Measurements from ENCODE around the gene E2F4.

Gene E2F4

GRCh38 chr16:67236563-67237395 is 44.8 kb downstream of the E2F4 start:
- TF ChIP-seq CTCF (IDR thresholded peaks at IDR 0.05; ENCODE audit: control extremely low read depth, extremely low read depth, low read depth, missing control alignments): no peak
- DNase-seq (ENCODE audit: extremely low spot score): peak; percentile 79
- ChIA-PET CTCF (interaction anchor here (2.4 to 4.9 kb wide), 2 partner anchors 9 kb away, joined by 14 to 32 read pairs; partner anchors contain the start of genes FHOD1 and TMEM208), POLR2A (interaction anchor here (1.0 to 1.5 kb wide), 2 partner anchors 10 to 11 kb away, joined by 5 to 9 read pairs; partner anchors contain the start of genes FHOD1 and TMEM208)

- CTCF ChIA-PET: interaction anchor here (1.0 to 2.4 kb wide), 4 partner anchors 9 to 277 kb away, joined by 3 to 14 read pairs (median 7); partner anchors contain the start of genes CES3, FHOD1, TMEM208 and ZDHHC1
- POLR2A ChIA-PET: interaction anchor here (0.7 to 1.5 kb wide), 2 partner anchors 11 kb away, joined by 3 to 9 read pairs; partner anchors contain the start of gene TMEM208
Observed at GRCh38 chr16:67237396-67238277, 45.7 kb downstream of the E2F4 start.

GRCh38 chr16:67238278-67238575 is 46.3 kb downstream of the E2F4 start:
- no peak for DNase-seq (ENCODE audit: extremely low spot score)
- no peak for TF ChIP-seq CTCF (IDR thresholded peaks at IDR 0.05; ENCODE audit: control extremely low read depth, extremely low read depth, low read depth, missing control alignments)
- ChIA-PET POLR2A (interaction anchor here (0.7 kb wide), 1 partner anchor 11 kb away, joined by 3 read pairs; the partner anchor contains the start of gene TMEM208), CTCF (interaction anchor here (1.0 to 2.4 kb wide), 5 partner anchors 8 to 277 kb away, joined by 3 to 14 read pairs (median 3); partner anchors contain the start of genes CES3, FHOD1, TMEM208 and ZDHHC1)

More at GRCh38 chr16:67237396-67238277, 45.7 kb downstream of the E2F4 start:
- no peak for TF ChIP-seq CTCF (IDR thresholded peaks at IDR 0.05; ENCODE audit: control extremely low read depth, extremely low read depth, low read depth, missing control alignments)
- no peak for DNase-seq (ENCODE audit: extremely low spot score)

GRCh38 chr16:67238806-67239470 is 47.0 kb downstream of the E2F4 start:
- TF ChIP-seq CTCF (IDR thresholded peaks at IDR 0.05; ENCODE audit: control extremely low read depth, extremely low read depth, low read depth, missing control alignments): no peak
- CTCF ChIA-PET: interaction anchor here (0.7 to 2.4 kb wide), 7 partner anchors 8 to 278 kb away, joined by 3 to 14 read pairs (median 3); partner anchors contain the start of genes CES3, FHOD1, TMEM208 and ZDHHC1
- POLR2A ChIA-PET: interaction anchor here (0.7 to 0.9 kb wide), 2 partner anchors 8 to 12 kb away, joined by 3 to 5 read pairs; partner anchors contain the start of genes FHOD1 and TMEM208
- no peak for DNase-seq (ENCODE audit: extremely low spot score)

- DNase-seq (ENCODE audit: extremely low spot score): no peak
- ChIA-PET CTCF (interaction anchor here (1.7 to 2.9 kb wide), 2 partner anchors 13 to 55 kb away, joined by 6 to 11 read pairs; partner anchors contain the start of gene TMEM208), POLR2A (no interaction called here)
- TF ChIP-seq CTCF (IDR thresholded peaks at IDR 0.05; ENCODE audit: control extremely low read depth, extremely low read depth, low read depth, missing control alignments): no peak
Observed at GRCh38 chr16:67240506-67240905, 48.6 kb downstream of the E2F4 start.
